DOHH2 (cell line): Measurements from ENCODE around the gene LATS2.

ENCODE experiments used
- H3F3A ChIP-seq: fragments of 200-600 bp; sonication (generic), shearing (Covaris generic); 2 replicates; pipeline ENCODE4 v1.6.0; 2016; ENCODE audit warnings: antibody characterized with exemption, mild to moderate bottlenecking; ENCODE audit not compliant: control insufficient read depth, insufficient read depth
- H3K27ac ChIP-seq: fragments of 200-600 bp; sonication (generic); 2 replicates; pipeline ENCODE4 v1.5.1; 2014; ENCODE audit warnings: low read depth, mild to moderate bottlenecking, low read length, moderate library complexity
- H3K27me3 ChIP-seq: fragments of 200-600 bp; sonication (generic); 2 replicates; pipeline ENCODE4 v1.6.1; 2014; ENCODE audit warnings: mild to moderate bottlenecking, low read length, mixed read lengths; ENCODE audit not compliant: control insufficient read depth
- H3K36me3 ChIP-seq: fragments of 200-600 bp; sonication (generic); 2 replicates; pipeline ENCODE4 v1.6.1; 2014; ENCODE audit warnings: mild to moderate bottlenecking, low read length, moderate library complexity, mixed read lengths; ENCODE audit not compliant: control insufficient read depth
- H3K4me1 ChIP-seq: fragments of 200-600 bp; sonication (generic); 2 replicates; pipeline ENCODE4 v1.6.1; 2014; ENCODE audit warnings: mild to moderate bottlenecking, low read length, mixed read lengths; ENCODE audit not compliant: control insufficient read depth
- H3K4me2 ChIP-seq: fragments of 200-600 bp; sonication (generic); 2 replicates; pipeline ENCODE4 v1.6.0; 2014; ENCODE audit warnings: mild to moderate bottlenecking, low read length, moderate library complexity
- H3K4me3 ChIP-seq: fragments of 200-600 bp; sonication (generic); 2 replicates; pipeline ENCODE4 v1.5.1; 2014; ENCODE audit warnings: mild to moderate bottlenecking, low read length, mixed read lengths
- H3K79me2 ChIP-seq: fragments of 200-600 bp; sonication (generic); 2 replicates; pipeline ENCODE4 v1.6.1; 2014; ENCODE audit warnings: mild to moderate bottlenecking, low read length, mixed read lengths; ENCODE audit not compliant: control insufficient read depth
- H3K9me2 ChIP-seq: fragments of 200-600 bp; sonication (generic); replicated peaks from 2 replicates; pipeline ENCODE4 v1.6.1; 2014; ENCODE audit warnings: mild to moderate bottlenecking, low read length, mixed read lengths; ENCODE audit not compliant: control insufficient read depth
- H3K9me3 ChIP-seq: fragments of 200-600 bp; sonication (generic); 2 replicates; pipeline ENCODE4 v1.6.1; 2014; ENCODE audit warnings: antibody characterized with exemption, low read length, mixed read lengths; ENCODE audit not compliant: control insufficient read depth, insufficient read depth
- H4K20me1 ChIP-seq: fragments of 200-600 bp; sonication (generic); 2 replicates; pipeline ENCODE4 v1.6.0; 2014; ENCODE audit warnings: low read depth, mild to moderate bottlenecking, antibody characterized with exemption, low read length, moderate library complexity; ENCODE audit not compliant: control insufficient read depth, insufficient read depth
- CTCF ChIP-seq: fragments of 200-600 bp; sonication (generic); IDR thresholded peaks from one replicate; pipeline ENCODE4 v1.5.1; 2014; ENCODE audit warnings: antibody characterized with exemption, mild to moderate bottlenecking, low read depth, low read length; ENCODE audit not compliant: poor library complexity, severe bottlenecking
- EZH2phosphoT487 ChIP-seq: fragments of 200-600 bp; sonication (generic); IDR thresholded peaks from 2 replicates; pipeline ENCODE4 v1.6.1; 2017; ENCODE audit warnings: borderline replicate concordance, mild to moderate bottlenecking, antibody characterized with exemption, low read length, moderate library complexity, mixed read lengths

LATS2 gene

GRCh38 chr13:21001471-21001870 lies 59.9 kb downstream of the LATS2 start:
- Histone ChIP-seq H3K36me3 (no peaks in the 10 kb centered on the region), H3F3A (no peaks in the 10 kb centered on the region), H3K27ac (no peak overlapping the region), H3K4me1 (no peaks in the 10 kb centered on the region), H3K79me2 (no peaks in the 10 kb centered on the region), H3K27me3 (no peaks in the 10 kb centered on the region), H3K4me2 (no peak overlapping the region), H3K4me3 (no peak overlapping the region), H3K9me3 (no peaks in the 10 kb centered on the region), H4K20me1 (no peaks in the 10 kb centered on the region), H3K9me2 (no peaks in the 10 kb centered on the region)
- TF ChIP-seq EZH2phosphoT487, result no peak
- no peak for TF ChIP-seq CTCF

GRCh38 chr13:21000647-21001046 lies 60.7 kb downstream of the LATS2 start:
- no peaks in the 10 kb centered on the region for H3F3A ChIP-seq
- no peaks in the 10 kb centered on the region for H3K36me3 ChIP-seq
- H3K27ac ChIP-seq, result no peak overlapping the region
- H3K27me3 ChIP-seq, result no peaks in the 10 kb centered on the region
- H3K9me2 ChIP-seq, result no peaks in the 10 kb centered on the region
- no peaks in the 10 kb centered on the region for H4K20me1 ChIP-seq
- no peak overlapping the region for H3K4me3 ChIP-seq
- H3K79me2 ChIP-seq, result no peaks in the 10 kb centered on the region
- no peaks in the 10 kb centered on the region for H3K9me3 ChIP-seq
- H3K4me1 ChIP-seq, result no peaks in the 10 kb centered on the region
- H3K4me2 ChIP-seq, result no peak overlapping the region
- TF ChIP-seq CTCF (no peak), EZH2phosphoT487 (no peak)

GRCh38 chr13:20998649-20999415 lies 62.6 kb downstream of the LATS2 start:
- no peaks in the 10 kb centered on the region for H4K20me1 ChIP-seq
- no peak overlapping the region for H3K27ac ChIP-seq
- H3K4me2 ChIP-seq, result no peak overlapping the region
- no peaks in the 10 kb centered on the region for H3K79me2 ChIP-seq
- H3K9me2 ChIP-seq, result no peaks in the 10 kb centered on the region
- no peaks in the 10 kb centered on the region for H3K4me1 ChIP-seq
- TF ChIP-seq EZH2phosphoT487, result no peak
- no peaks in the 10 kb centered on the region for H3F3A ChIP-seq
- H3K9me3 ChIP-seq, result no peaks in the 10 kb centered on the region
- no peaks in the 10 kb centered on the region for H3K36me3 ChIP-seq
- H3K4me3 ChIP-seq, result no peak overlapping the region
- no peaks in the 10 kb centered on the region for H3K27me3 ChIP-seq

- Histone ChIP-seq H3K36me3 (no peaks in the 10 kb centered on the region), H3K27me3 (no peaks in the 10 kb centered on the region), H3K27ac (no peak overlapping the region), H4K20me1 (no peaks in the 10 kb centered on the region), H3F3A (no peaks in the 10 kb centered on the region), H3K9me2 (no peaks in the 10 kb centered on the region), H3K9me3 (no peaks in the 10 kb centered on the region), H3K4me2 (no peak overlapping the region), H3K4me1 (no peaks in the 10 kb centered on the region), H3K4me3 (no peak overlapping the region), H3K79me2 (no peaks in the 10 kb centered on the region)
- TF ChIP-seq EZH2phosphoT487, result no peak
- TF ChIP-seq CTCF, result no peak
Measured at GRCh38 chr13:20997301-20998161, 63.9 kb downstream of the LATS2 start.
